ENCODE measurements around the gene TBC1D10A.

DNA sequence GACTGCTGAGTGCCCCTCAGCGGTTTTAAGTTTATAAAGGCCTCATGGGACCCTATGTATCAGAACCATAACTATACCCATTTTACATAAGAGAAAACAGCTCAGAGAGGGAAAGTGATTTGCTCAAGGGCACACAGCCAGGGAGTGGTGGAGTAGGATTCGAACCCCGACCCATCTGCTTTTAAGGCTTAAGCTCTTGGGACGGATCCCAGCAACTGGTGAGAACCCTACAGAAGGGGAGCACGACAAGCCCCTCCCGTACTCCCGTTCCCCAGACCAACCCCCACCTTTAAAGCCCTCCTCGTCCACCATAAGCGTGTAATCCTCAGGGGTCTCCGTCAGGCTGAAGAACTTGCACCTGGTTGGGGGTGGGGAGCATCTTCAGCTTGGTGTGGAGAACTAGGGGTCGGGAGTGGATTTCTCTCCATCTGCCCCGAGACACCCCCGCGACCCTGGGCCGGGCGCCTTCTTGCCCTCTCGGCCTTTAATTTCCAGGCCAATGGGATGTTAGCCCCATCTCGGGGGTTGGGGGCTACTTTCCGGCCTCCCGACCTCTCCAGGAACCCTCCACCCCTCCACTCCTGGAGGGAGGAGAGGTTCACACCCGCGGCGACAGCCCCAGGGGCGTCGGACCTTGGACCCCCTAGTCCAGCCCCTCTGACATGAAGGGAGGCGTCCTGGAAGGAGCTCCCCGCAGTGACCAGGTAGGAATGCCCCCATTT, 38.2 kb downstream of the TBC1D10A start:
- TF ChIP-seq ZFP30 (CRISPR knock-in tag; IDR thresholded peaks at IDR 0.05) (no peak), ZC3H10 (CRISPR knock-in tag; IDR thresholded peaks at IDR 0.05) (no peak), ZNF8 (CRISPR knock-in tag; IDR thresholded peaks at IDR 0.05) (no peak)
- TF ChIP-seq, protein P1, sequence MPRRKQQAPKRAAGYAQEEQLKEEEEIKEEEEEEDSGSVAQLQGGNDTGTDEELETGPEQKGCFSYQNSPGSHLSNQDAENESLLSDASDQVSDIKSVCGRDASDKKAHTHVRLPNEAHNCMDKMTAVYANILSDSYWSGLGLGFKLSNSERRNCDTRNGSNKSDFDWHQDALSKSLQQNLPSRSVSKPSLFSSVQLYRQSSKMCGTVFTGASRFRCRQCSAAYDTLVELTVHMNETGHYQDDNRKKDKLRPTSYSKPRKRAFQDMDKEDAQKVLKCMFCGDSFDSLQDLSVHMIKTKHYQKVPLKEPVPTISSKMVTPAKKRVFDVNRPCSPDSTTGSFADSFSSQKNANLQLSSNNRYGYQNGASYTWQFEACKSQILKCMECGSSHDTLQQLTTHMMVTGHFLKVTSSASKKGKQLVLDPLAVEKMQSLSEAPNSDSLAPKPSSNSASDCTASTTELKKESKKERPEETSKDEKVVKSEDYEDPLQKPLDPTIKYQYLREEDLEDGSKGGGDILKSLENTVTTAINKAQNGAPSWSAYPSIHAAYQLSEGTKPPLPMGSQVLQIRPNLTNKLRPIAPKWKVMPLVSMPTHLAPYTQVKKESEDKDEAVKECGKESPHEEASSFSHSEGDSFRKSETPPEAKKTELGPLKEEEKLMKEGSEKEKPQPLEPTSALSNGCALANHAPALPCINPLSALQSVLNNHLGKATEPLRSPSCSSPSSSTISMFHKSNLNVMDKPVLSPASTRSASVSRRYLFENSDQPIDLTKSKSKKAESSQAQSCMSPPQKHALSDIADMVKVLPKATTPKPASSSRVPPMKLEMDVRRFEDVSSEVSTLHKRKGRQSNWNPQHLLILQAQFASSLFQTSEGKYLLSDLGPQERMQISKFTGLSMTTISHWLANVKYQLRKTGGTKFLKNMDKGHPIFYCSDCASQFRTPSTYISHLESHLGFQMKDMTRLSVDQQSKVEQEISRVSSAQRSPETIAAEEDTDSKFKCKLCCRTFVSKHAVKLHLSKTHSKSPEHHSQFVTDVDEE (CRISPR knock-in tag; IDR thresholded peaks at IDR 0.05) = no peak
- TF ChIP-seq, protein P2, sequence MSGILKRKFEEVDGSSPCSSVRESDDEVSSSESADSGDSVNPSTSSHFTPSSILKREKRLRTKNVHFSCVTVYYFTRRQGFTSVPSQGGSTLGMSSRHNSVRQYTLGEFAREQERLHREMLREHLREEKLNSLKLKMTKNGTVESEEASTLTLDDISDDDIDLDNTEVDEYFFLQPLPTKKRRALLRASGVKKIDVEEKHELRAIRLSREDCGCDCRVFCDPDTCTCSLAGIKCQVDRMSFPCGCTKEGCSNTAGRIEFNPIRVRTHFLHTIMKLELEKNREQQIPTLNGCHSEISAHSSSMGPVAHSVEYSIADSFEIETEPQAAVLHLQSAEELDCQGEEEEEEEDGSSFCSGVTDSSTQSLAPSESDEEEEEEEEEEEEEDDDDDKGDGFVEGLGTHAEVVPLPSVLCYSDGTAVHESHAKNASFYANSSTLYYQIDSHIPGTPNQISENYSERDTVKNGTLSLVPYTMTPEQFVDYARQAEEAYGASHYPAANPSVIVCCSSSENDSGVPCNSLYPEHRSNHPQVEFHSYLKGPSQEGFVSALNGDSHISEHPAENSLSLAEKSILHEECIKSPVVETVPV (CRISPR knock-in tag; IDR thresholded peaks at IDR 0.05) = no peak
